ENCODE data around the gene TST. TPM values are rescaled to one million over a fixed set of nuclear protein-coding genes. Genes with fewer than 3 reads are reported as not detected.

The TST gene
- polyA plus RNA-seq, 1 donor from 2014 or later = 5.4 TPM

DNA sequence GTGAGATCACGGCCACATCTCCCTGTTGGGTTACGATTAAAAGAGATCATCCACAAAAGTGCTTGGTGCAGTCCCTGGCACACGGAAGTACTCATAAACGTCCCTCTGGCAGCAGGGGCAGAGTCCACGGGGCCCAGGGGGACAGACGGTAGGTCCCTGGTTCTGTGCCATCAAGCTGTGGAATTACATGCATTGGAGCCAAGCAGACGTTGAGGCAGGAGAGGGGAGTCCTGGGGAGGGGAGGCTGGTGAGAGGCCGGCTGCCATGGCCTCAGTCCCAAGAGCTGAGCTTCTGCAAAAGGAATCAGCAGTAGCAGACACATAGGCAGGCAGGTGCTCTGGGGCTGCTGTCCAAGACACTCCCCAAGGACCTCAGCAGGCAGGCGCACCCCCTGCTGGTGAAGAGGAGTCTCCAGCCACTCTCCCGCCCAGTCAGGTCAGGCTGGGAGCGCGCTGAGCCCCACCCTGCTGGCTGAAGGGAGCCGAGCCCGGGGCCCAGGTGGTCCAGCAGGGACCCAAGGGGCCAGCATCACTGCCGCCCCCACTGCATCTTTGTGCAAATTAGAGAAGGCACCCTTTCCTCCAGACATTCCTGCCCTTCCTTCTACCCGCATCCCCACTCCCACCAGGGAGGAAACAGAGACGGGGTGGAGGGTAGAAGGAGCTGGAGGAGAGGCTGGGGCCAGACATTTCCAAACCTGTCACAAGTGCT lies 24.7 kb upstream of the TST start:
- H2AFZ ChIP-seq (ENCODE audit: low read depth, low read length) = no peak overlapping the region
- H3F3A ChIP-seq (ENCODE audit: insufficient read depth, low read length, poor library complexity, severe bottlenecking) = no peaks in the 10 kb centered on the region
- H3K9ac ChIP-seq (ENCODE audit: low read length) = no peak overlapping the region
- H3K4me2 ChIP-seq (ENCODE audit: low read length) = no peak overlapping the region
- H4K20me1 ChIP-seq (ENCODE audit: insufficient read depth) = no peaks in the 10 kb centered on the region
- H3K36me3 ChIP-seq (ENCODE audit: insufficient read depth, low read length) = no peaks in the 10 kb centered on the region
- no peak for TF ChIP-seq EZH2 (IDR thresholded peaks at IDR 0.05; ENCODE audit: borderline replicate concordance, insufficient read depth, low read length, poor library complexity, severe bottlenecking)
- no peak for TF ChIP-seq EP300 (conservative IDR thresholded peaks at IDR 0.05; ENCODE audit: poor library complexity, severe bottlenecking)
- TF ChIP-seq SMC3 (conservative IDR thresholded peaks at IDR 0.05; ENCODE audit: poor library complexity) = no peak
- no peak for TF ChIP-seq POLR2AphosphoS5 (IDR thresholded peaks at IDR 0.05)
- TF ChIP-seq TAF1 (IDR thresholded peaks at IDR 0.05; ENCODE audit: low read depth) = no peak
- TF ChIP-seq, protein P1, sequence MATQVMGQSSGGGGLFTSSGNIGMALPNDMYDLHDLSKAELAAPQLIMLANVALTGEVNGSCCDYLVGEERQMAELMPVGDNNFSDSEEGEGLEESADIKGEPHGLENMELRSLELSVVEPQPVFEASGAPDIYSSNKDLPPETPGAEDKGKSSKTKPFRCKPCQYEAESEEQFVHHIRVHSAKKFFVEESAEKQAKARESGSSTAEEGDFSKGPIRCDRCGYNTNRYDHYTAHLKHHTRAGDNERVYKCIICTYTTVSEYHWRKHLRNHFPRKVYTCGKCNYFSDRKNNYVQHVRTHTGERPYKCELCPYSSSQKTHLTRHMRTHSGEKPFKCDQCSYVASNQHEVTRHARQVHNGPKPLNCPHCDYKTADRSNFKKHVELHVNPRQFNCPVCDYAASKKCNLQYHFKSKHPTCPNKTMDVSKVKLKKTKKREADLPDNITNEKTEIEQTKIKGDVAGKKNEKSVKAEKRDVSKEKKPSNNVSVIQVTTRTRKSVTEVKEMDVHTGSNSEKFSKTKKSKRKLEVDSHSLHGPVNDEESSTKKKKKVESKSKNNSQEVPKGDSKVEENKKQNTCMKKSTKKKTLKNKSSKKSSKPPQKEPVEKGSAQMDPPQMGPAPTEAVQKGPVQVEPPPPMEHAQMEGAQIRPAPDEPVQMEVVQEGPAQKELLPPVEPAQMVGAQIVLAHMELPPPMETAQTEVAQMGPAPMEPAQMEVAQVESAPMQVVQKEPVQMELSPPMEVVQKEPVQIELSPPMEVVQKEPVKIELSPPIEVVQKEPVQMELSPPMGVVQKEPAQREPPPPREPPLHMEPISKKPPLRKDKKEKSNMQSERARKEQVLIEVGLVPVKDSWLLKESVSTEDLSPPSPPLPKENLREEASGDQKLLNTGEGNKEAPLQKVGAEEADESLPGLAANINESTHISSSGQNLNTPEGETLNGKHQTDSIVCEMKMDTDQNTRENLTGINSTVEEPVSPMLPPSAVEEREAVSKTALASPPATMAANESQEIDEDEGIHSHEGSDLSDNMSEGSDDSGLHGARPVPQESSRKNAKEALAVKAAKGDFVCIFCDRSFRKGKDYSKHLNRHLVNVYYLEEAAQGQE (IDR thresholded peaks at IDR 0.05; ENCODE audit: borderline replicate concordance) = no peak
- TF ChIP-seq MXI1 (conservative IDR thresholded peaks at IDR 0.05; ENCODE audit: poor library complexity, severe bottlenecking) = no peak
- TF ChIP-seq, protein P2, sequence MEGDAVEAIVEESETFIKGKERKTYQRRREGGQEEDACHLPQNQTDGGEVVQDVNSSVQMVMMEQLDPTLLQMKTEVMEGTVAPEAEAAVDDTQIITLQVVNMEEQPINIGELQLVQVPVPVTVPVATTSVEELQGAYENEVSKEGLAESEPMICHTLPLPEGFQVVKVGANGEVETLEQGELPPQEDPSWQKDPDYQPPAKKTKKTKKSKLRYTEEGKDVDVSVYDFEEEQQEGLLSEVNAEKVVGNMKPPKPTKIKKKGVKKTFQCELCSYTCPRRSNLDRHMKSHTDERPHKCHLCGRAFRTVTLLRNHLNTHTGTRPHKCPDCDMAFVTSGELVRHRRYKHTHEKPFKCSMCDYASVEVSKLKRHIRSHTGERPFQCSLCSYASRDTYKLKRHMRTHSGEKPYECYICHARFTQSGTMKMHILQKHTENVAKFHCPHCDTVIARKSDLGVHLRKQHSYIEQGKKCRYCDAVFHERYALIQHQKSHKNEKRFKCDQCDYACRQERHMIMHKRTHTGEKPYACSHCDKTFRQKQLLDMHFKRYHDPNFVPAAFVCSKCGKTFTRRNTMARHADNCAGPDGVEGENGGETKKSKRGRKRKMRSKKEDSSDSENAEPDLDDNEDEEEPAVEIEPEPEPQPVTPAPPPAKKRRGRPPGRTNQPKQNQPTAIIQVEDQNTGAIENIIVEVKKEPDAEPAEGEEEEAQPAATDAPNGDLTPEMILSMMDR (IDR thresholded peaks at IDR 0.05; ENCODE audit: poor library complexity, severe bottlenecking) = no peak
- TF ChIP-seq RAD21 (conservative IDR thresholded peaks at IDR 0.05) = no peak
- H3K27me3 ChIP-seq (ENCODE audit: insufficient read depth, low read depth, low read length) = no peaks in the 10 kb centered on the region
- H3K27ac ChIP-seq (ENCODE audit: low read length) = no peak overlapping the region
- no peaks in the 10 kb centered on the region for H3K9me3 ChIP-seq (ENCODE audit: low read length)
- H3K4me3 ChIP-seq (ENCODE audit: low read length) = no peak overlapping the region
- H3K9me2 ChIP-seq (ENCODE audit: insufficient read depth, low read length) = no peaks in the 10 kb centered on the region
- H3K79me2 ChIP-seq (replicated peaks; ENCODE audit: insufficient read depth, low read length) = no peaks in the 10 kb centered on the region

DNA sequence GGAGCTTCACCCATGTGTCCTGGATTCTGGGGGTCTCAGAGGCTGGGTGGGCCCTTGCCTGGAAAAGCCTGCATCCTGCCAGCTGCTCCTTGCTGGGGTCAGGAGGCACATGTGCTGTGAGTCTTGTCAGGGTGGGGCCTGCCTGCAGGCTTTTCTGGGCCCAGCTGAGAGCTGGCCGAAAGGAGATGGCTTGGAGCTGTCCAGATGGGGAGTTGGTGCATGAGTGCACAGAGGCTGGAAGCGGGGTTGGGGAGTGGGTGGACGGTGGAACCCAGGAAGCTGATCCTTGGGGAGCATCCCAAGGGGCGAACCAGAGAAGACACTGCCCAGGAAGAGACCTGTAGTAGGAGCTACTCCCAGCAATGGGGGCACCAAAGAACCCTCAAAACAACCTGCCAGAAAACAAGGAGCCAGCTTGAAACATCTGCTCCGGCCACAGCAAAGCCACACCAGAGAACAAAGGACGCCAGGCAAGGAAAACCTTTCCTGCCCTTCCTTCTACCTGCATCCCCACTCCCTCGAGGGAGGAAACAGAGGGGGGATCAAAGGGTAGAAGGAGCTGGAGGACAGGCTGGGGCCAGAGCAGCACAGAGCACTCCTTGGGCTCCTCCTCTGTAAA lies 24.1 kb upstream of the TST start:
- Histone ChIP-seq H3K9me2 (ENCODE audit: insufficient read depth, low read length) (no peaks in the 10 kb centered on the region), H3K4me3 (ENCODE audit: low read length) (no peak overlapping the region), H3K4me2 (ENCODE audit: low read length) (no peak overlapping the region), H3F3A (ENCODE audit: insufficient read depth, low read length, poor library complexity, severe bottlenecking) (no peaks in the 10 kb centered on the region), H4K20me1 (ENCODE audit: insufficient read depth) (no peaks in the 10 kb centered on the region), H3K9ac (ENCODE audit: low read length) (no peak overlapping the region), H2AFZ (ENCODE audit: low read depth, low read length) (no peak overlapping the region), H3K79me2 (replicated peaks; ENCODE audit: insufficient read depth, low read length) (no peaks in the 10 kb centered on the region), H3K27ac (ENCODE audit: low read length) (no peak overlapping the region), H3K27me3 (ENCODE audit: insufficient read depth, low read depth, low read length) (no peaks in the 10 kb centered on the region), H3K9me3 (ENCODE audit: low read length) (no peaks in the 10 kb centered on the region), H3K36me3 (ENCODE audit: insufficient read depth, low read length) (no peaks in the 10 kb centered on the region)
- TF ChIP-seq MXI1 (conservative IDR thresholded peaks at IDR 0.05; ENCODE audit: poor library complexity, severe bottlenecking) (no peak), TAF1 (IDR thresholded peaks at IDR 0.05; ENCODE audit: low read depth) (no peak), SMC3 (conservative IDR thresholded peaks at IDR 0.05; ENCODE audit: poor library complexity) (no peak), EP300 (conservative IDR thresholded peaks at IDR 0.05; ENCODE audit: poor library complexity, severe bottlenecking) (no peak), RAD21 (conservative IDR thresholded peaks at IDR 0.05) (no peak), POLR2AphosphoS5 (IDR thresholded peaks at IDR 0.05) (no peak), EZH2 (IDR thresholded peaks at IDR 0.05; ENCODE audit: borderline replicate concordance, insufficient read depth, low read length, poor library complexity, severe bottlenecking) (no peak)
- TF ChIP-seq, protein P1 (IDR thresholded peaks at IDR 0.05; ENCODE audit: borderline replicate concordance) = no peak
- TF ChIP-seq, protein P2 (IDR thresholded peaks at IDR 0.05; ENCODE audit: poor library complexity, severe bottlenecking) = no peak
